Stimulated activated CD4-positive, alpha-beta T cell treated with anti-CD3 and anti-CD28 coated beads, Interleukin-4, amount 100 ng/mL, for 1 hour (primary cell): ENCODE measurements around the gene USP20.

Experiments
- DNase-seq: peaks from one replicate; pipeline ENCODE4 v3.0.0-alpha.2; 2020

Gene USP20

GRCh38 chr9:129857207-129857606, 21.9 kb downstream of the USP20 start:
- DNase-seq, result no peak

GRCh38 chr9:129858167-129858962, 23.1 kb downstream of the USP20 start:
- DNase-seq, result no peak

- peak; percentile 26 for DNase-seq
Measured at GRCh38 chr9:129860653-129861446, 25.6 kb downstream of the USP20 start.

GRCh38 chr9:129861447-129861827, 26.2 kb downstream of the USP20 start:
- DNase-seq, result no peak

GRCh38 chr9:129863059-129863690, 27.9 kb downstream of the USP20 start:
- peak; percentile 58 for DNase-seq

- no peak for DNase-seq
Measured at GRCh38 chr9:129864991-129865647, 29.9 kb downstream of the USP20 start.

- DNase-seq, result no peak
Measured at GRCh38 chr9:129865668-129866320, 30.5 kb downstream of the USP20 start.

GRCh38 chr9:129866394-129867135, 31.3 kb downstream of the USP20 start:
- DNase-seq, result no peak

GRCh38 chr9:129867136-129868022, 32.1 kb downstream of the USP20 start:
- no peak for DNase-seq

- DNase-seq, result no peak
Measured at GRCh38 chr9:129868023-129868871, 33.0 kb downstream of the USP20 start.

- peak; percentile 80 for DNase-seq
Measured at GRCh38 chr9:129868872-129869486, 33.7 kb downstream of the USP20 start.

- DNase-seq, result no peak
Measured at GRCh38 chr9:129869585-129870501, 34.6 kb downstream of the USP20 start.

- no peak for DNase-seq
Measured at GRCh38 chr9:129871046-129871445, 35.8 kb downstream of the USP20 start.

GRCh38 chr9:129873563-129874190, 38.4 kb downstream of the USP20 start:
- DNase-seq, result no peak

GRCh38 chr9:129874261-129875101, 39.2 kb downstream of the USP20 start:
- no peak for DNase-seq

- no peak for DNase-seq
Measured at GRCh38 chr9:129875181-129875611, 39.9 kb downstream of the USP20 start.
